HG03520 (cell line): ENCODE measurements around the gene BCKDHB.
"Not testable (repeated sequence)": the region's sequence is repeated elsewhere in the genome, so short reads cannot be mapped to it uniquely, and the experiment has no call there.

Source experiments
- ATAC-seq: cut with Tn5 transposase; IDR thresholded peaks from one replicate; pipeline ENCODE4 v1.9.1; 2021; ENCODE audit warnings: mild to moderate bottlenecking, moderate library complexity; ENCODE audit not compliant: unreplicated experiment

Gene BCKDHB

GRCh38 chr6:80205404-80205803 is 98.9 kb downstream of the BCKDHB start:
- ATAC-seq: no peak

GRCh38 chr6:80206758-80207157 is 100.3 kb downstream of the BCKDHB start:
- ATAC-seq: no peak

DNA sequence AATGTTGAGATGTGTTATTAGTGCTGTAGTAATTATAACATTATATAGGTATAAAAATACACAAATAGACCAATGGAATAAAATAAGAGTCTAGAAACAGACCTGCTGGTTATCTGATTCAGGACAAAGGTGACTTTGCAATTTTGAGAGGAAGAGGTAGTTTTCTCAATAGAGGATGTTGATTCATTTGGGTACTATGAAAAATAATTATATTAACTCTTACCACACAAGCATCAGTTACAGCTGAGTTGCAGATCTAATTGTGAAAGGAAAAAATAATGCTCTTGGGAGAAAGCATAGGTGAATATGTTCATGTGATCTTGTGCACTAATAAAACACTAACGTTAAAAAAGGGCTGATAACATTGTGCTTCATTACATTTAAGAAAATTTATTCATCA is 103.0 kb downstream of the BCKDHB start:
- ATAC-seq: peak; percentile 55

GRCh38 chr6:80210618-80211017 is 104.1 kb downstream of the BCKDHB start:
- no peak for ATAC-seq

- ATAC-seq: no peak
Observed at GRCh38 chr6:80211286-80211685, 104.8 kb downstream of the BCKDHB start.

DNA sequence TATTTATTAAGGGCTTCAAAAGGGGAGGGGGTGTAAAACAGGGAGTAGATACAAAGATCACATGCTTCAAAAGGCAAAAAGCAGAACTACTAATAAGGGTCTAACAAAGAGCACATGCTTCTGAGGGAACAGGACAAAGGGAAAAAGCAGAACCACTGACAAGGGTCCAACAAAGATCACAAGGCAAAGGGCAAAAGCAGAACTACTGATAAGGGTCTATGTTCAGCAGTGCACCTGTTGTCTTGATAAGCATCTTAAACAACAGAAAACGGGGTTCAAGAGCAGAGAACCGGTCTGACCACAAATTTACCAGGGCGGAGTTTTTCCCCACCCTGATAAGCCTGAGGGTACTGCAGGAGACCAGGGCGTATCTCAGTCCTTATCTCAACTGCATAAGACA is 105.4 kb downstream of the BCKDHB start:
- not testable (repeated sequence) for ATAC-seq

- ATAC-seq: peak; percentile 94
Observed at GRCh38 chr6:80214436-80215022, 108.1 kb downstream of the BCKDHB start.

DNA sequence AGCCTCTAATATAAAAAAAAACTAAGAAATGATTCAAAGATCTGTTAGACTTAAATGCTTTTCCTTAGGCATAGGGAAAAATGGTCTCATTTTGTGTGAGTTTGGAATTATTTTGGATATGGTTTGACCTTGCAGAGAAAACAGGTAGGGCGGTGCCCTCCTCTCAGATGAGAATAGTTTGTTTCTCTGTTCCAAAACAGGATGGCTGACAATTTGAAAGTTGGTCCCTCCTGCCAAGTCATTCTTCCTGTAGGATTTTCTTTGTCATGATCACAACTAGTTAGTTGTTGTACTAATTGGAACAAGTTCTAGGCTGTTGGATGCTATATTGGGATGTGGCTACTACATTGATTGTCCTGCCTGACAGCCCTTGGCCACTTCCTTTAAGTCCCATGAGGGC is 108.6 kb downstream of the BCKDHB start:
- ATAC-seq: no peak

GRCh38 chr6:80217794-80218193 is 111.3 kb downstream of the BCKDHB start:
- no peak for ATAC-seq

DNA sequence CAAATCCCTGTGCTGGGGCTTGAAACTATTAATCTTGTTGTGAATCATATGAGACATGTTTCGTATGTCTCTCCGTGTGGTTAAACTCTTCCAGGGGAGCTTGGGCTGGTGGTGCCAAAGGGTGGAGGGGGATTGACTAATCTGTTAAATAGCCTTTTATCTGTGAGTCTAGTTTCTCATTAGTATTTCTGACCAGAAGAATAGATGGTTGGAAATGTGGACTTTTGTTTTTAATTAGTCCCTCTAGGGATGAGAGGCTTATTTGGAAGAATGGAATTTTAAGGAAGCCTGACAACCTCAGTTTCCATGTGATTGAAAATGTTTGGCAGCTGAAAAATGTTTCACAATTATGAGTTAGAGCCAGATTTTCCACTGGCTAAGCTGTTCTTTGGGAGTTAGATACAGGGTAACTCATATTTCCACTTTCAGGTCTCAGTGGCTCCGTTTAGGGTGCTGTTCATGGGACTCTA is 117.3 kb downstream of the BCKDHB start:
- ATAC-seq: no peak

DNA sequence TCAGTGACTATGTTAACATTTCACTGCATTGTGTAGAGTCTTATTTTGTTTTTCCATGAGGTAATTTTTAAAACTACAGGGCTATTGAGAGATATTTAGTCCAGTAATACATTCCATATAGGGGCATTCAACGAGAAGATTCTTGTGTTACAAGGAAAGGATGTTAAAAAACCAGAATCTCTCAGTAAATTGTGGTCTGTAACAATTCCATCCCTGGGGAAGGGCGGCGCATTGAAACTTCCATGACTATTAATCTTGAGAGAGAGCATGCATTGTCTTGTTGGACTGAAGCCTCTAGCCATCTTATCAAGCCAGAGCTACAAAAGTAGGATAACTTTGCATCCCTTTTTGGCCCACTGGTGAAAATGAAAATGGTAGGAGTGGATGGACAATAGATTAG is 119.7 kb downstream of the BCKDHB start:
- no peak for ATAC-seq

DNA sequence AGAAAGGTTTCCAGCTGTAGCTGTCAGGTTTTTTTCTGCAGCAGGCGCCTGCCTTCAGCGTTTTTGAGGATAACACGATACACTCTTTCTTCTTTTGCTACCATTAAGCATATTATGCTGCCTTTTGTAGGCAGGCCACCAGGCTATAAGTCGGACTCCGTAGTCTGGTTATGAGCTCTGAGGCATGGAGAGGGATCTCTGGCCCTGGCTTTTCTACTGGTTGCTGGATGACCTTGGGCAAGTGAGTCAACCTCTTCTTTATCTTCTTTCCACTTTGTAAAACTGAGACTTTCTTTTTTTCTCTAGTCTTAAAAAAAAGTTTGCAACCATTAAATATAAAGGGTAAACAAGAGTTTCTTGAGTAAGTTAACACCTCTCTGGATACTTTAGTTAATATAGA is 120.2 kb downstream of the BCKDHB start:
- no peak for ATAC-seq

DNA sequence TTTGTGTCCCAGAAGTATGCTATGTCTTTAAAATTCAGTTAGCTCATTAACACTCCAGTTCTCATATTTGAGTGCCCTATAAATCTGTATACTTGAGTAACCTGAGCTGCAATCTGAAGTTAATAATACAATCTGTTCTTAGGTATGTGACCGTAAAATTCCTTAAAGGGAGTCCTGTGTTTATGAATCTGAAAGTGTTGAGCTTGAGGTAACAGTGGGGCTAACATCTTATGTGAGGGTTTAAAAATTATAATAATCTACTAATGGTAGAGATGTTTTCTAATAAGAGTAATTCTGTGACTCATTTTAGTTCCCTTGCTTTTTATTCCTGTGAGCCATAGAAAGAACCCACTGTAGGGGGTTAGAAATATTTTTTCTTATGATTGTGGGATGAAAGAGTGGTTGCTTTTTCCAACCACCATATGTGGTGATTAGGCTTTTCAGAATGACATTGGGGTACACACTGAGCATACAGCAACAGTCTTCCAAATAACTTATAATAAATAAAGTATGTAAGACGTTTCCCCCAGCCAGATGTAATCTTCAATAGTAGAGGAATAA is 121.2 kb downstream of the BCKDHB start:
- ATAC-seq: no peak

- ATAC-seq: no peak
Observed at GRCh38 chr6:80233262-80233661, 126.8 kb downstream of the BCKDHB start.

- ATAC-seq: no peak
Observed at GRCh38 chr6:80233958-80234357, 127.5 kb downstream of the BCKDHB start.

GRCh38 chr6:80234401-80234800 is 127.9 kb downstream of the BCKDHB start:
- no peak for ATAC-seq

DNA sequence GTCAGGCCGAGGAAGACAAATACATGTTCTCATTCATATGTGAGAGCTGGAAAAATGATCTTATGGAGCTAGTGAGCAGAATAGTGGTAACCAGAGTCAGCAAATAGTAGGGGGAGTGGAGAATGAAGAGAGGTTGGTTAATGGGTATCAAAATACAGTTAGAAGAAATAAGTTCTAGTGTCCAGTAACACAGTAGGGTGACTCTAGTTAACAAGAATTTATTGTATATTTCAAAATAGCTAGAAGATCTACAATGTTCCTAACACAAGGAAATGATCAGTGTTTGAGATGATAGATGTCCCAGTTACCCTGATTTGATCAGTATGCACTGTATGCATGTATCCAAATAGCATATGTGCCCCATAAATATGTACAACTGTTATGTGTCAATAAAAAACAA is 128.4 kb downstream of the BCKDHB start:
- ATAC-seq: no peak

- no peak for ATAC-seq
Observed at GRCh38 chr6:80235647-80236046, 129.2 kb downstream of the BCKDHB start.

DNA sequence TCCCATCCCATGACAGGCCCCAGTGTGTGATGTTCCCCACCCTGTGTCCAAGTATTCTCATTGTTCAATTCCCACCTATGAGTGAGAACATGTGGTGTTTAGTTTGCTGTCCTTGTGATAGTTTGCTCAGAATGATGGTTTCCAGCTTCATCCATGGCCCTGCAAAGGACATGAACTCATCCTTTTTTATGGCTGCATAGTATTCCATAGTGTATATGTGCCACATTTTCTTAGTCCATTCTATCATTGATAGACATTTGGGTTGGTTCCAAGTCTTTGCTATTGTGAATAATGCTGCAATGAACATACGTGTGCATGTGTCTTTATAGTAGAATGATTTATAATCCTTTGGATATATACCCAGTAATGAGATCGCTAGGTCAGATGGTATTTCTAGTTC is 132.3 kb downstream of the BCKDHB start:
- ATAC-seq: not testable (repeated sequence)

DNA sequence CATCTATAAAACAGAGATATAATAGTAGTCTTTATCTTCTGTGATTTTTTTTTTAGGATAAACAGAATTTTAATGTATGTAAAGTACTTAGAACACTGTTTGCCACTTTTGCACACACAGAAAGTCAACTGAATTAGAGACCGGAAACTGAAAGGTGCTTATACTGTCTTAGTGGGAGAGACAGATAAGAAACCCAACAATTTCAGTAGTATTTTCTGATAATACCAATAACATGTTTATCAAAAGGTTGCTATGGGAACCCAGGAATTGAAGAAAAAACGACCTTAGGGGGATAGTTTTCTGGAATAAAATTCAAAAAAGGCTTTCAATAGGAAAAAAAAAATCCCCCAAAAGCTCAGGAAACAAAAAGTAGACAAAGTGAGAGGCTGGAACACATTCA is 138.6 kb downstream of the BCKDHB start:
- no peak for ATAC-seq

DNA sequence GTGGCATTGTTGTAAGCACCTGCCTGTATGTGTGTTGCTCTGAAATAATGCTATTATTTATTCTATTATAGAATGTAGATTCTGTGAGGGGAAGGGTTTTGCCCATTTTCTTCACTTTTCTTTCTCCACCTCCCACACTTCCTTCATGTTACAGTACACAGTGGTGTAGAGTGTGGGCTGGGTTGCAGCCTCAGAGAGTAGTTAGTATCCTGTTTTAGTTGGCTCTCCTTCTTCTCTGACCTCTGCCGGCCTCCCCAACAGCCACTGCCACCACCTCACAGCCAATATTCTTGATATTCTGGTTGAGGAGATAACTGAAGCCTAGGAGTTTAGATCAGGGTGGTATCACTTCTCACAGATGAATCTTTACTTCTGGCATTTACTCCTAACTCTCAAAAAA is 143.4 kb downstream of the BCKDHB start:
- ATAC-seq: no peak

DNA sequence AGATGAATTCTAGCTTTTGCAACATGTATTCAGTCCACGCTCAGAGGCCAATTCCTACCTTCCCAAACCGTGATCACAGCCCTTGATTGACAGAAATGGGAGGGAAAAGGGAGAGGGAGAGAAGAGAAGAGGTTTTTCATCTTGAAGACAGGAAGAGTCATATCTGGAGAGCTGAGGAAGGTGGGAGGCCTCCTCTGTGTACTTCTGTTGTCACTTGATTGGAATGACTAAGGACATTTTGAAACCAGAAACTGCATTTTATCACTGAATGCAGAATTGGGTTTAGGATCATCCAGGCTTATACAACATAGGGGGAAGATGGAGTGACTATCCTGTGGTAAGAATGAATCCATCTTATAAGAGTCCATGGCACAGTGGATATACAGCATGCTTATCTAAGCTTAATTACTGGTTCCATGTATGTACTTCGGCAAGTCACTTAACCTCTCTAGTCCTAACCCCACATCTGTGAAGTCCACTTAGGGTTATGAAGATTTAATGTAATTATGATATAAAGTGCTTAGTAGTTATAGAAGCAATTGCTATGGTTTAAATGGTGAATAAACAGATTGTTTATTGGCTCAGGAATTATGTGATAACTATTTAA is 144.0 kb downstream of the BCKDHB start:
- peak; percentile 39 for ATAC-seq

GRCh38 chr6:80251321-80251720 is 144.8 kb downstream of the BCKDHB start:
- ATAC-seq: no peak
